Activated CD4-positive, alpha-beta T cell treated with anti-CD3 and anti-CD28 coated beads, Interleukin-2, amount 50 U/mL, for 4 hours (primary cell): Measurements from ENCODE around the gene DLX3.
A peak's percentile ranks its signal among the peaks of the same experiment; 100 is the strongest.

Experiments used
- DNase-seq, 2 experiments: peaks; one replicate each; pipeline ENCODE4 v3.0.0-alpha.2; 2020

The DLX3 gene

DNA sequence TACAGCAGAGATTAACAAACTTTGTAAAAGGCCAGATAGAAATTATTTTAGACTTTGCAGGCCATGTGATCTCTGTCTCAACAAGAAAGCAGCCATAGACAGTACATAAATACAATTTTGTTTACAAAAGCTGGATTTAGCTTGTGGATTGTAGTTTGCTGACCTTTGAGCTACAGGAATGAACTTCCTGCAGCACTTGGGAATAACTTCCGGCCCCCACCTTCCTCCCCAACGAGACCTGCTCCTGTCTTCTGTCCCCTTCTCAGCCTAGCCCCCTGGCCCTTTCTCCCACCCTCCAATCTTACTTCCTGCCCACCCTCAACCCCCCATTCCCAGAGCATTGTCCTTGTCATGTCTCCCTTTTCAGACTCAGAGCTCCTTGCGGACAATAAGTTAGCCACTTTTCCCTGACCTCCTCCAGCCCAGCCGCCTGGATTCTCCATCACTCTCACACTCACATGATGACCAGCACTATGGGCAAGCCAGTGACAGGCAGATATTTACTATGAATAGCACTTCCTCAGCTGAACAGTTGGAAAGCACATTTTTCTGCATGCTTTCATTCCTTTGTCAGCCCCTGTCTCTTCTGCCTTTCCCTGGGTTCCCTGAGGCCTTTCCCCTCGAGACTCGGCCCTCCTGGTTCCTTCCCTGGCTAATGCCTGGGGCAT lies 27.6 kb upstream of the DLX3 start:
- DNase-seq, result no peak

DNA sequence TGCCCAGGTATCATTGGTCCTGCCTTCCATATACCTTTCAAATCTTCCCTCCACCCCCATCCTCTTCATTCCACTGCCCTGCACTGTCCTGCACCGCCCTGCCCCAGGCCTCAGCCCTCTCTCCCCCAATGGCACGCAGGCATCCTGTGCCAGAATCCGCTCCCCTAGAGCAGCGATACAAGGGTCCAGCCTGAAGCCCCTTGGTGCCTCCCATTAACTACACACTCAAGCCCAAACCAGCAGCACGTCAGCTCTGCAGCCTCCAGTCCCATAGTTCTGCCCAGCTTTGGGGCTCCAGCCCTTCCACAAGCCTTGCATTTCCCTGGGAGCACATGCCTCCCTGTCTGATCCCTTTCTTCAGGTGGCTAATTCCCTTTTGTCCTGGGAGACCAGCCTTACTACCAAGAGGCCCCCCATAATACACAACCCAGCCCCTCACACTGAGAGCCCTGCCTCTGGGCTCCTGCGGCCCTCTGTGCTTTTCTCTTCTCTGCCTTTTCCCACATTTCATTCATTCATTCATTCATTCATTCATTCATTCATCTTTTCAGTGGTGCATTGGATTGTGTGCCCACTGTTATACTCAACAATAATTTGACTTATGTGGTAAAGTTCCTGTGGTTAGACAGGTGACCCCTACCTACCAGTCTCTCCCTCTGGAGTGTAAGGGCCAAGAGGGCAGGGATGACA lies 26.8 kb upstream of the DLX3 start:
- no peak for DNase-seq

DNA sequence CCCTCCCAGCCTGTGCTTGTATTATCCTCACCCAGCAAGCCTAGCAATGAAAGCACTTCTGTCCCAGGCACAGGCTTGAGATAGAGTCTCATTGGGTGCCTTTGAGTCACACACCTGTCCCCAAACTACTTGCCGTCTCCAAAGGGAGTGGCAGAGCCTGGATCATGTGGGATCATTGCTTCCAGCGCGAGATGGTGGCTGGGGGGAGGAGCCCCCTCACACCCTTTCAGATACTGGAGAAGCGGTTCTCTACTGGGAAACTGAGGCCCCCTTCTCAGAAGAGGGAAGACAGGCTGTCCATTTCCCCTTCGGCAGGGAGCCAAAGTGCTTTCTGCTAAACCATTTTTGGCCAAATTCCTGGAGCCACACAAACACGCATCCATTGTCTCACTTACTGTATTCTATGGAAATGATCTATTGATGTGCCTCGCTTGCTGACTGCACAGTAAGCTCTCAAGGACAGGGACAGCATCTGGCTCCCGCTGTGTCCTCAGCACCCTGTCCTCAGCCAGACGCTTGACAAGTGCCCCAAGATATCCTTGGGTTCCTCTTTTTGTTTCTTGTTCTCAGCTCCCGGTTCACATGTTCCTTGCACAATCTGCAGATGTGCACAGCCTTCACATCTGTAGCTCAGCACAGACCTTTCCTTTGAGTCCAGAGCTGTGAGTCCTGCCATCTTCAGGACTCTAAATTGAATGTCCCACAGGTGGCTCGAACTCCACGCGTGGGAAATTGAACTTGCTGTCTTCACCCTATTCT lies 26.0 kb upstream of the DLX3 start:
- DNase-seq, result no peak

DNA sequence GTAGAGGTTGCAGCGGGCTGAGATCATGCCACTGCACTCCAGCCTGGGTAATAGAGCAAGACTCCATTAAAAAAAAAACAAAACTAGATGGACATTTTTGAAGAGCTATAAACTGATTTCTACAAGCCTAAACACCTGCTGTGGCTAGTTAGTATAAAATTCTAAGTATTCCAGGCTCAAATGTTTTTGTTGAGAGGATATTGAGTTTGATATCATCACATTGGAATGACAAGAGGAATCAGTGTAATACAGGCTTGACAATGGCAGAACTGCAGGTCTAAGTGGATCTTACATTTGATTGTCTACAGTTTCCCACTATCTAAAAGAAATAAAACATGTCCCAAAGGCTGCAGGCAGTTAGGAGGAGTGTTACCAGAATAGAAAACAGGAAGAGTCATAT lies 23.9 kb upstream of the DLX3 start:
- no peak for DNase-seq

DNA sequence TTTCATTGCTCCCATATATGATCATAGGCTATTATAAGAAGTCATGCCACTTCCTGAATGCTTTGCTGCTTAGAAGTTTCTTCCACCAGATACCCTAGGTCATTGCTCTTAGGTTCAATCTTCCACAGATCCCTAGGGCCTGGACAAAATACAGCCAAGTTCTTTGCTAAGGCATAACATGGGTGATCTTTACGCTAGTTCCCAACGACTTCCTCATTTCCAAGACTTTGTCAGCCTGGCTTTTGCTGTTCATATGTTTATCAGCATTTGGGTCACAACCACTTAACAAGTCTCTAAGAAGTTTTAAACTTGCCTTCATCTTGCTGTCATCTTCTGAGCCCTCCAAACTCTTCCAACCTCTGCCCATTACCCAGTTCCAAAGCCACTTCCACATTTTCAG lies 20.1 kb upstream of the DLX3 start:
- no peak for DNase-seq

DNA sequence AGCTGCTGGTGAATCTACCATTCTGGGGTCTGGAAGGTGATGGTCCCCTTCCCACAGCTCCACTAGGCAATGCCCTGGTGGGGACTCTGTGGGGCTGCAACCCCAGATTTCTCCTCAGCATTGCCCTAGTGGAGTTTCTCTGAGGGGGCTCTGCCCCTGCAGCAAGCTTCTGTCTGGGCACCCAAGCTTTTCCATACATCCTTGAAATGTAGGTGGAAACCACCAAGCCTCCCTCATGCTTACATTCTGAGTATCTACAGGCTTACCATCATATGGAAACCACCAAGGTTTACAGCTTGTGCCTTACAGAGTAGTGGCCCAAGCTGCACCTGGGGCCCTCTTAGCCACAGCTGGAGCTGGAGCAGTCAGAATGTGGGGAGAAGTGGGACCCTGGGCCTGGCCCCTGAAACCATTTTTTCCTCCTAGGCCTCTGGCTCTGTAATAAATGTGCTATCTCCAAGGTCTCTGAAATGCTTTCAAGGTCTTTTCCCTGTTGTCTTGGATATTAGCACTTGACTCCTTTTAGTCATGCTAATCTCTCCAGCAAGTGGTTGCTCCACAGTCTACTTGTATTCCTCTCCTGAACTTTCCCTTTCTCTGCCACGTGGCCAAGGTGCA lies 19.6 kb upstream of the DLX3 start:
- DNase-seq, result no peak

DNA sequence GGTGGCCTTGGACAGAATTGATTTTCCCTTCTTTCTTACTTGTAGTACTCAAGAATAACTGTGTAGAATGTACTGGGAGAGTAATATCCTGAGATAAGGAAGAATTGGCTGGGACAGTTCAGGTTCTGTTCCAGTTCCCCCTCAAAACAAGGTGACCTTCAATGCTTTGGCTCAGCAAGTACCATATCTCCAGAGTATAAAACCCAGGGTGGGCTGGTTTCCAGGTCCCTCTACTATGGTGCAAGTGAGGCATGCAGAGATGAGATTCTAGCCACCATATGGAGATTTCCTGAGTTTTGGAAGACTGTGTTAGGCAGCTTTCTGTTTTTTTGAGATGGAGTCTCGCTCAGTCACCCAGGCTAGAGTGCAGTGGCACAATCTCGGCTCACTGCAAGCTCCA lies 18.1 kb upstream of the DLX3 start:
- no peak for DNase-seq

DNA sequence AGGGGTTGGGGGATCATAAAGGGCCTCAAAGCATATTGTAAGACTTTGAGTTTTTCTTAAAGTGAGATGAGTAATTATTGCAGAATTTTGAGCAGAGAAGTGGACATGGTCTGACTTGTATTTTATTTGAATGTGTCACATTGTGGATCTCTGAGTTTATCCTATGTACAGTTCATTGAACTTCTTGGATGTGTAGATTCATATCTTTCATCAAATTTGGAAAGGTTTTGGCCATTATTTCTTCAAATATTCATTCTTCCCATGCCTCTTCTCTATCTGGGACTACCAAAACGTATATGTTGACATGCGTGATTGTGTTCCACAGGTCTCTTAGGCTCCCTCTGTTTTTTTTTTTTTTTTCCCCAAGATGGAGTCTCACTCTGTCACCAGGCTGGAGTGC lies 14.3 kb upstream of the DLX3 start:
- no peak for DNase-seq

DNA sequence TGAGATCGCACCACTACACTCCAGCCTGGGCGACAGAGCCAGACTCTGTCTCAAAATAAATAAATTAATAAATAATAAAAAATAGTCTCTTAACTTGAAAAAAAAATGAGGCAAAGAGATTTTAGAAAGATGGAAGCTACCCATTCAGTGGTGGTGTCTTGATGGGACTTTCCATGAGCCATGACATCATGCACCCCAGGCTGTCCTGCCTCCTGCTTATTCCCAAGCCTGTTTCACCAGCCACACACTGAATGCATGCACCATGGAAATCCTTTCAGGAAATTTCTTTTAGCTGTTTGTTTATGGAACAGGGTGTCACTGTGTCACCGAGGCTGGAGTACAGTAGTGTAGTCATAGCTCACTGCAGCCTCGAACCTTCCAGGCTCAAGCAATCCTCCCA lies 8.9 kb upstream of the DLX3 start:
- DNase-seq, result no peak

DNA sequence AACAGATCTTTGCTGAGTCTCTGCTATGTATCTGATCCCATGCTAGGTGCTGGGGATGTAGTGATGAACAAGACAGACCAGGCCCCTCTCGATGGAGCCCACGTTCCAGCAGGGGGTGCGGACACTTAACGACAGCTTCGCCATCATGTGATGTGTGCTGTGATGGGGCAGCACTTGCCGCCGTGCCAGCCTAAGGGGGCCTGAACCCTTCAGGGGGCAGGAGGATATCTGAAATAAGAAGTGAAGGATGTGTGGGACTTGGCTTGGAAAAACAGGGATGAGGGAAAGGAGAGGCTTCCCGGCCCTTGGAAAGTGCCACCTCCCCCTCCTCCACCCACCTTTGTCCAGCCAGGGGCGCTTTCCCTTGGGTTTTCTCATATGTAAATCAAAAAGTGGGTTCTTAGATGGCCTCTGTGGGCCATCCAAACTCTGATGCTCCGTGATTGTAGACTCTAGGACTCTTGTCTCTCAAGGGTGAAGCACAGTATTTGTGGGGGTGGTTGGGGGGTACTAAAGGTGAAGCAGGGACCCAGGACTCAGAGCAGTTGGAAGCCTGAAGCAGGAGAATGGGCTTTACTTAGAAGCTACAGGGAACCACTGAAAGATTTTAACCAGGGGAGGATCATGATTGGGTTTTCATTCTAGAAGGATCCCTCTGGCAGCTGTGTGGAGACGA lies 4.0 kb upstream of the DLX3 start:
- no peak for DNase-seq

DNA sequence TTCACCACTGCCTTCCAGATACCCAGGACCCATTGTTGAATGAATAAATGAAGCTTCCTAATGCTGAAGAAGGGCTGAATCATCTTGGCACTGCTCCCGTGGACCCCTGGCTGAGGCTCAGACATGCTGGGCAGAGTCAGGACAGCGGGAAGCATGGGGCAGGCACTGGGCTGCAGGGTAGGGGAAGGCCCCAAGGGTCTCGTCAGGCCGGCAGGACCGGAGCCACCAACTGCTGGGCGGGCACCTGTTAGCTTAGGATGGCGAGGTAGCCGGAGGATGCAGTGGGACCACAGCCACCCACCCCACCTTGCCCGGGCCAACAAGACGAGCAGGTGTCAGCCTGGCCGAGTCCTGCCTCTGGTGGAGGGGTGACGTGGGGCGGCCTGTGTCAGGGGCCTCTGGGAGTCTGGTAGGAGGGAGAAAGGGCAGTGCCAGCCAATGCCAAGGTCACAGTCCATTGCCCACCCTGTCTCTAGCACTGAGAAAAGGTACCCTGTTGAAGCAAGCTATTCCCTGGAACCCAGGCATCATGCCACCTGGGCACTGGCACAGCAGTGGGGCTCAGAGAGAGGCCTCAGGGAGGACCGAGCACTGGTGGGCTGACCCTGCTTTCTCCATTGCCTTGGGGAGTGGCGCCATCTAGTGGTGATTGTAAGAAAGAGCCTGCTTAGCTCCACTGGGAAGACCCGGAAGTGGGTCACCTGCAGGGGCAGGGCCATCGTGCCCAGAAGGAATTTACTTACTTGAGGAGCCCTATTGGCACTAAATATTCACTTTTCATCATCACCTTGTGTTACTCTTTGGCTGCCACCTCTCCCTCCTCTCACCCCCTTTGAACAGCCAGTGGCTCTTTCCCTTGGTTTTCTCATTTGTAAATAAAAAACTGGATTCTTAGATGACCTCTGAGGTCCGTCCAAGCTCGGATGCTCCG lies 3.0 kb upstream of the DLX3 start:
- DNase-seq, result peak; percentile 76 to 81

DNA sequence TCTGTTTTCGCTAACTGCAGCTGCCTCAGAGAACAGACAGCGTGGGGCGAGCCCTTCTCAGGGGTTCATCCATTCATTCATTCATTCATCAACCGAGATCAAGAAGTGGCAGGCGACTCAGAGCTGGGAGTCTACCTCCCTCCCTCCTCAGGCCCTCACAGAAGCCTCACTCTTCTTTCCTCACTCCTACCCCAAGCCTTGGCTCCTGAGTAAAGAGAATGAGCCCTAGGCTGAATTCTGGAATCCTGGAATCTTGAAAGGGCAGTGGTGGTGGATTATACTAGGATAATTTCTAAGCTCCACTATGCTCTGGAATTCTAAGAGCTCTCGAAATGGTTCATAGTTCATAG lies 2.3 kb upstream of the DLX3 start:
- DNase-seq, result no peak

DNA sequence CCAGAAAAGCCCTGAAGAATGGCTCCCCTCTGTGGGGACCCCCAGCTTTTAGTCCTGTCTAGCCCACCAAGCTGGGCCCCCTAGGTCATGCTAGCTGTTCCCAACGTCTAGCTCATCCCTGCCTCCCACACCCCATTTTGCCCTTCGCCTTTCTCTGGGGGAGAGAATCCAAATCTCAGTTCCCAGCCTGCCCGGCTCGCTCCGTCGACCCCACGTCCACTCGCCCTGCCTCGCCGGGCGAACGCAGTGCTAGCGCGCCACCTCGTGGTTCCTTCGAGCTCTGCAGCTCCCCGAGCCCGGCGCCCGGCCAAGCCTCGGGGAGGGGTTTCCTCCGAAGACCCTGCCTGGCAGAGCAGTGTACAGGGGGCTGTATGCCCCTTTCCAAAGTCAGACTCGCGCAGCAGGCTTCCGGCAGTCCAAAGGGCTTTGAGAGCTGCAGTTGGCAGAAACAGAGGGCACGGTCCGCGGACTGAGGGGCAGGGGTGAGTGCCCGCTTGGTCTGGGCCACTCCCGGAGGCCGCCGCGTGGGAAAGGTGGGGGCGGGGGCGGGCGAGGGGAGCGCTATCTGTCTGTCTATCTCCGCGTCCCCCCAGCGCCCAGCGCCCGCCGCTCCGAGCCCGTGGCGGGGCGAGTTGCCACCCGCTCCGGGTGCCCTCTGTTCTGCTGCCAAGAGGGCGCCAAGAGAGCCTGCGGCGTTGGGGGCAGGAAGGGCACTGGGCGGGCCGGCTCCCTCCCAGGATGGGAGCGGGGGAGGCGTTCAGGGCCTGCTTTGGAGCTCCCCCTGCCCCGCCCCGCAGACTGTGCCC lies 1.7 kb upstream of the DLX3 start:
- peak; percentile 56 to 65 for DNase-seq

DNA sequence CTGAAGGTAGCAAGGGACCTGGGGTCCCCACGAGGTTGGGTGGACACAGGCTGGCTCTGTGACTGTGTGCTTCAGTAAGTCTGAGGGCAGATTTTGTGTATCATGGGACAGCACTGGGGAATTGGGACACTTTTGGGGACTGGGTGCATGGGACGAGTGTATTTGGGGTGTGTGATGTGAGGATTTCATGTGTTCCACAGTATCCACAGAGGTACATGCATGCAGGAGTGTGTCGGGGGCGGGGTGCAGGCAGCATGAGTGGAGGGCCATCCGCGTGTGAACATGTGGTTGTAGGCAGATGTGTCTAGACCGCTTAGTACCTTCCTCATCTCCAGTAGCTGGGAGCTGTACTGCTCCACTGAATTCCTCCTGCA lies 1.1 kb upstream of the DLX3 start:
- no peak for DNase-seq

DNA sequence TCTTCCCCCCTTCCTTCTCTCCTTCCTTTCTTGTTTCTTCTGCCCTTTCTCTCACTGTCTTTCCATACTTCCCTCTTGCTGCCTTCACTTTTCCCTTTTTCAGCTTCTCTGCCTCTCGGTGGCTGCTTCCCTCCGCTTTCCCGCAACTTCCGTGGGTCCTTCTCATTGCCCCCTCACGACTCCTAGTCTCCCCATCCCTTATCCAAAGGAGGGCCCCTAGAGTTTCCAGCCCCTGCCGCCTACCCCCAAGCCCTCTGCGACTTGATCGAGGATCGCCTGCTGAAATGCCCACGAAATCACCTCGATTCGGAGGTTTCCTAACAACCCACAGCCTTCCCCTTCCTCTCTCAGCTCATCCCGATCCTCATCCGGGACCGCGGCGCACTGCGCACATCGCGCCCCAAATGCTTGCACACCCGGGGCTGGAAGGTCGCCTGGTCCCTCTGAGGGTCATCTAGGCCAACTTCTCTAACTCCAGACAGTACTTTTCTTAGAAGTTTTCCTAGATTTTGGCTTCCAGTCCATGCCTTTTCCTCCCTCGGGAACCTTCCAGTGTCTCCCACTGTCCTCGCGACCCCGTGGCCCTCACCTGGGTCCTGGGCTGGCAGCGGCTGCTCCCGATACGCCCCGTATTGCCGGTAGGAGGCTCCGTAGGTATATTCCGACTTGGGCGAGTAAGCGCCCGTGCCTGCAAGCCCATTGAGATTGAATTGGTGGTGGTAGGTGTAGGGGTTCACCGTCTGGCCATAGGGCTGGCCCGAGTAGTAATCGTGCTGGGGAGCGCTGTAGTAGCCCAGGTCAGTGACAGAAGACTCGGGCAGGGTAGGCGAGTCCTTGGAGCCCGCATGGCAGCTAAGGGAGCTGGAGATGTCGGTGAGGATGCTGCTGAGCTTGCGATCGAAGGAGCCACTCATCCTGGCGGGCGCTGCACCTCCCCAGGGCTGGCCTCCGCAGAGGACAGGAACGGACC lies 654 bp downstream of the DLX3 start:
- no peak for DNase-seq

DNA sequence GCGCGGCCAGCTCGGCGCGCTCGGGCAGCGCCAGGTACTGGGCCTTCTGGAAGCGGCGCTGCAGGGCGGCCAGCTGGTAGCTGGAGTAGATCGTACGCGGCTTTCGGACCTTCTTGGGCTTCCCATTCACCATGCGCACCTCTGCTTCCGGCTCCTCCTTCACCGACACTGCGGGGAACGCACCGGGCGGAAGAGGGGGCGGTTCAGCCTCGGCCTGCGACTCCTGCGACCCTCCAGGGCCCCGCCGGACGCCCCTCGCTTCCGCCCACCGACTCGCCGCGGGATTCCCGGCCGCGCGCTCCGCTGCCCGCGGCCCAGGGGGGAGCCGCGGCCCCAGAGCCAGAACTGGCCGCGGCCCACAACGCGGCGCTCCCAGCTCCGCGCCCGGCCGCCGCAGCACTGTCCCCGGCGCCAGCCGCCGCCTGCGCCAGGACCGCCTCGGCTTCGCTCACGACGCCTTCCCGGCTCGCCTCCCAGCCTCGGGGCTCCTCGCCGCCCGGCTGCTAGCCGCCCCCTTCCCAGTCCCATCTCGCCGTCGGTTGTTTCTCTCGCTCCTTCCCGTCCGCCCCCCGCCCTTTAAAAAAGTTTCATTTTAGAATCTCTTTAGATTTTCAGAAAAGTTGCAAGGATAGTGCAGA lies 1.5 kb downstream of the DLX3 start:
- no peak for DNase-seq

DNA sequence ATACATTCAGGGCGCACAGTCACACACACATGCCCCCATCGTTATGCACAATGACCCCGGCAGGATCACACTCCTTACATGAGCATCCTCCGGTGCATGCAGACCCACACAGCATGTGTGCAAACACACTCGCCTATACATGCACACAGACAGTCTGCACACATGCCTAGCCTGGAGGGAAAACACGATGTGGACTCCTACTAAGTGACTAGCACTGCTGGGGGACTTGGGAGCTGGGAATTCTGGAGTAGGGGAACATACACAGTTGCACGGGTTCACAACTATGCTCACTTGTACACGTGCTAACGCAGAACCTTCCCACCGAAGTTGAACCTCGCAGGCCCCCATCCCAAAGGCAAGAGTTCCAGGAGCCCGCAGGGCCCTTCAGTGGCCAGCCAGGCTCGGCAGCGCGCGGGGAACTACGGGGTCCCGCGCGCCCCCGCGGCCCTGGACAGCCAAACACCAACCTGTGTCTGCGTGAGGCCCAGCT lies 2.0 kb downstream of the DLX3 start:
- no peak for DNase-seq

DNA sequence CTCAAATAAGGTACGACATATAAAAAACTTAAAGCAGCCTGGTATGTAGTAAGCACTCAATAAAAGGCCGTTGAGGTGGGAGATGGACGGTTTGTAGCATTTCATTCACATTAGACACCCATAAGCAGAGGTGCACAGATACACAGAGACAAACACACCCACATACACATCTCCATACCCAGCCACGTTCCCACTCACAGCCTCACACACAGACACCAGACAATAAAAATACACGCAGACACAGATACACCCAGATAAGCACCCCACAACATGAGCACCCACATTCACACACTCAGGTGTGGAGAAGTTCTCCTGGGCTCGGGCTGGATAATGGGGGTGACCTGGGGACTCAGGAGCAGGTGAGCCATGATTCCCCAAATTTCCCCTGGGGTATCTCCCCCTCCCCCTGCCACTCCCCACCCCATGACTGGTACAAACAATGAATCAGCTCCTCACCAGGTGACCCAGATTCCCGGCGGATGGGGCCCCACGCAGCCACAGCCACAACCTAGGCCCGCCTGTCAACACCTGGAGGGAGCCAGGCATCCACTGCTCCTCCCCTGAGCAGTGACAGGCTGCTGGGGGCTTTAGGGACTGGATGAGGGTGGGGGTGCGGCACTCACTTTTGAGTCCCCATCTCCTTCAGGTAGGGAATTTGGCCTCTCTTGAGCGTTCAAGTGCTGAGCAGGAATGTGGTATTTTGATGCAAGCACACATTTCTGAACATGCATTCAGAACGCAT lies 2.7 kb downstream of the DLX3 start:
- no peak for DNase-seq

DNA sequence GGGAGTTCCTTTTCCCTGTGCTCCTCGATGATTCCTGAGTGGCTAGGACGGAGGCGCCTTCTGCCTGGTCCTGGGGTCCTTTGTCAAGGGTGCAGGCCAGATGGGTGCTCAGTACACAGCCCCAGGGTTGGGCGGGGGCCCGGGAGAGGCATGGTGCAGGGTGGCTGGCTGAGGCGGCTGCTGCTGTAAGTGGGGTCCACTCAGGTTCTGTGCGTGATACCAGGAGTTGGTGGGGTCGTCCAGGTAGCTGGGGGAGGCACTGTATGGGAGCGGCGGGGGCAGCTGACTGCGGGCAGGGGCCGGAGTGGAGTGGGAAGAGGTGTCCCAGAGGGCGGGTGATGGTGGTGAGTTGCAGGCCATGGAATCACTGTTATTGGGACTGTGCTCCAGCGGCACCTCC lies 3.6 kb downstream of the DLX3 start:
- DNase-seq, result no peak
